ENCODE data around the gene SLC14A1.

- TF ChIP-seq CTCF (IDR thresholded peaks at IDR 0.05) (no peak), EZH2 (IDR thresholded peaks at IDR 0.05; ENCODE audit: borderline replicate concordance, insufficient read depth, low read depth, low read length, poor library complexity, severe bottlenecking) (no peak)
Observed at GRCh38 chr18:45730832-45731575, 7.0 kb downstream of the SLC14A1 start.
